Measurements from ENCODE around the gene IRAK1BP1. TPM values are rescaled to one million over a fixed set of nuclear protein-coding genes. Genes with fewer than 3 reads are reported as not detected.

Gene IRAK1BP1
- total and polyA plus RNA-seq, 9 of the 15 experiments (the other 6 are each of a cell fraction or from before 2014, with no cell fraction given) = 1.8 to 3.7 (median 2.1) TPM

GRCh38 chr6:78867370-78868040, at the start of gene IRAK1BP1 (continued):
- TF ChIP-seq, protein P1, sequence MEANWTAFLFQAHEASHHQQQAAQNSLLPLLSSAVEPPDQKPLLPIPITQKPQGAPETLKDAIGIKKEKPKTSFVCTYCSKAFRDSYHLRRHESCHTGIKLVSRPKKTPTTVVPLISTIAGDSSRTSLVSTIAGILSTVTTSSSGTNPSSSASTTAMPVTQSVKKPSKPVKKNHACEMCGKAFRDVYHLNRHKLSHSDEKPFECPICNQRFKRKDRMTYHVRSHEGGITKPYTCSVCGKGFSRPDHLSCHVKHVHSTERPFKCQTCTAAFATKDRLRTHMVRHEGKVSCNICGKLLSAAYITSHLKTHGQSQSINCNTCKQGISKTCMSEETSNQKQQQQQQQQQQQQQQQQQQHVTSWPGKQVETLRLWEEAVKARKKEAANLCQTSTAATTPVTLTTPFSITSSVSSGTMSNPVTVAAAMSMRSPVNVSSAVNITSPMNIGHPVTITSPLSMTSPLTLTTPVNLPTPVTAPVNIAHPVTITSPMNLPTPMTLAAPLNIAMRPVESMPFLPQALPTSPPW (CRISPR knock-in tag; IDR thresholded peaks at IDR 0.05) = no peak; the same call in 1 of the 2 replicates
- no peak for TF ChIP-seq STAG1 (CRISPR knock-in tag; IDR thresholded peaks at IDR 0.05; ENCODE audit: borderline replicate concordance)
- TF ChIP-seq SNIP1 (IDR thresholded peaks at IDR 0.05; ENCODE audit: low read depth) = no peak
- TF ChIP-seq TAF7 (tag; IDR thresholded peaks at IDR 0.05) = no peak
- no peak for TF ChIP-seq POLR3A (IDR thresholded peaks at IDR 0.05; ENCODE audit: borderline replicate concordance, extremely low read depth, insufficient read depth, insufficient read length)
- TF ChIP-seq FOXJ2 (tag; IDR thresholded peaks at IDR 0.05) = no peak
- TF ChIP-seq ATF7 (IDR thresholded peaks at IDR 0.05) = peak; percentile 62
- no peak for TF ChIP-seq MCM2 (IDR thresholded peaks at IDR 0.05; ENCODE audit: low read depth)
- TF ChIP-seq MLLT1 (IDR thresholded peaks at IDR 0.05) = no peak
- no peak for TF ChIP-seq RBM15 (IDR thresholded peaks at IDR 0.05; ENCODE audit: insufficient read depth, low read length)
- peak in 1 of 2 experiments; percentile 31; a peak in 1 of 4 replicates for TF ChIP-seq SIN3A (IDR thresholded peaks at IDR 0.05; ENCODE audit: borderline replicate concordance in 2 of 2, control insufficient read depth in 1 of 2, low read depth in 2 of 2, low read length in 2 of 2)
- no peak for TF ChIP-seq ESRRB (CRISPR knock-in tag; IDR thresholded peaks at IDR 0.05; ENCODE audit: borderline replicate concordance)
- no peak for TF ChIP-seq POLR3G (IDR thresholded peaks at IDR 0.05; ENCODE audit: extremely low read depth, insufficient read length, insufficient replicate concordance)
- TF ChIP-seq ZNF518B (CRISPR knock-in tag; IDR thresholded peaks at IDR 0.05) = no peak
- TF ChIP-seq, protein P2, sequence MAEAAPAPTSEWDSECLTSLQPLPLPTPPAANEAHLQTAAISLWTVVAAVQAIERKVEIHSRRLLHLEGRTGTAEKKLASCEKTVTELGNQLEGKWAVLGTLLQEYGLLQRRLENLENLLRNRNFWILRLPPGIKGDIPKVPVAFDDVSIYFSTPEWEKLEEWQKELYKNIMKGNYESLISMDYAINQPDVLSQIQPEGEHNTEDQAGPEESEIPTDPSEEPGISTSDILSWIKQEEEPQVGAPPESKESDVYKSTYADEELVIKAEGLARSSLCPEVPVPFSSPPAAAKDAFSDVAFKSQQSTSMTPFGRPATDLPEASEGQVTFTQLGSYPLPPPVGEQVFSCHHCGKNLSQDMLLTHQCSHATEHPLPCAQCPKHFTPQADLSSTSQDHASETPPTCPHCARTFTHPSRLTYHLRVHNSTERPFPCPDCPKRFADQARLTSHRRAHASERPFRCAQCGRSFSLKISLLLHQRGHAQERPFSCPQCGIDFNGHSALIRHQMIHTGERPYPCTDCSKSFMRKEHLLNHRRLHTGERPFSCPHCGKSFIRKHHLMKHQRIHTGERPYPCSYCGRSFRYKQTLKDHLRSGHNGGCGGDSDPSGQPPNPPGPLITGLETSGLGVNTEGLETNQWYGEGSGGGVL (CRISPR knock-in tag; IDR thresholded peaks at IDR 0.05) = no peak
- peak; percentile 80 for TF ChIP-seq RBFOX2 (IDR thresholded peaks at IDR 0.05; ENCODE audit: low read depth, low read length)
- TF ChIP-seq BRF1 (IDR thresholded peaks at IDR 0.05; ENCODE audit: borderline replicate concordance, extremely low read depth, insufficient read length) = no peak
- TF ChIP-seq MXI1 (IDR thresholded peaks at IDR 0.05; ENCODE audit: low read depth, low read length) = no peak
- TF ChIP-seq SIX5 (IDR thresholded peaks at IDR 0.05; ENCODE audit: borderline replicate concordance in 1 of 2, insufficient read depth in 1 of 2, low read depth in 1 of 2, low read length in 2 of 2) = no peak

All from K562 (cell line).